HepG2 (cell line): Measurements from ENCODE around the gene SASH1. TPM values are rescaled to one million over a fixed set of nuclear protein-coding genes. Genes with fewer than 3 reads are reported as not detected.

ENCODE experiments used
- NKX3-1 ChIP-seq: sonication (generic); formaldehyde crosslinking; IDR thresholded peaks from 2 replicates; pipeline ENCODE4 v1.5.0; 2020; ENCODE audit warnings: missing genetic modification reagents
- SIN3B ChIP-seq: fragments of 150-350 bp; IDR thresholded peaks from 2 replicates; pipeline ENCODE4 v1.6.1; 2014; ENCODE audit warnings: low read length
- SP4 ChIP-seq: sonication (generic); formaldehyde crosslinking; IDR thresholded peaks from 2 replicates; pipeline ENCODE4 v1.8.1; 2023; ENCODE audit warnings: mild to moderate bottlenecking, missing genetic modification reagents
- SRY ChIP-seq: sonication (generic); formaldehyde crosslinking; IDR thresholded peaks from 2 replicates; pipeline ENCODE4 v1.8.0; 2022; ENCODE audit warnings: mild to moderate bottlenecking, missing genetic modification reagents
- ZBTB3 ChIP-seq: sonication (generic); formaldehyde crosslinking; IDR thresholded peaks from 2 replicates; pipeline ENCODE4 v1.4.0; 2020; ENCODE audit warnings: low read depth, mild to moderate bottlenecking, moderate library complexity, missing genetic modification reagents, borderline replicate concordance
- ZNF430 ChIP-seq: sonication (generic); formaldehyde crosslinking; IDR thresholded peaks from 2 replicates; pipeline ENCODE4 v1.9.0; 2021; ENCODE audit warnings: mild to moderate bottlenecking, missing genetic modification reagents
- ZNF501 ChIP-seq: sonication (generic); formaldehyde crosslinking; IDR thresholded peaks from 2 replicates; pipeline ENCODE4 v1.5.1; 2020; ENCODE audit warnings: mild to moderate bottlenecking, moderate library complexity, missing genetic modification reagents
- ZNF83 ChIP-seq: sonication (generic); formaldehyde crosslinking; IDR thresholded peaks from 2 replicates; pipeline ENCODE4 v1.4.0; 2020; ENCODE audit warnings: missing genetic modification reagents, mild to moderate bottlenecking, borderline replicate concordance
- polyA plus RNA-seq, 8 experiments: library from polyadenylated mRNA; depleted of rRNA in 3 of 8; stranded (reverse) in 7 of 8; unstranded in 1 of 8; fragments of >200 nt; fragmentation: Illumina TruSeq in 4 of 8; extraction: Trizol in 4 of 8; gene quantifications; 2 replicates each; pipeline versions ENCODE4 v1.2.1 to v1.2.3, GENCODE V29; 2011 to 2016; ENCODE audit warnings: low read depth in 4 of 8, missing spikeins in 1 of 8, mixed read lengths in 1 of 8; ENCODE audit not compliant: insufficient read depth in 1 of 8
- total RNA-seq, 5 experiments: library from RNA; depleted of rRNA; stranded (reverse); fragments of >200 nt; fragmentation: Illumina TruSeq; extraction: Trizol; gene quantifications; 2 replicates each; pipeline ENCODE4 v1.2.3, GENCODE V29; 2016; ENCODE audit warnings: low read depth in 1 of 5
- TF ChIP-seq, protein P1 (sequence below), 2 experiments: sonication (generic) in 1 of 2; formaldehyde crosslinking in 1 of 2; IDR thresholded peaks; 2 replicates each; pipeline versions ENCODE4 v1.4.0 to v1.6.1; 2016 to 2020; ENCODE audit warnings: borderline replicate concordance in 1 of 2, low read depth in 1 of 2, mild to moderate bottlenecking in 1 of 2, missing genetic modification reagents in 1 of 2
- TF ChIP-seq, protein P2 (sequence below): sonication (generic); formaldehyde crosslinking; IDR thresholded peaks from 2 replicates; pipeline ENCODE4 v1.5.1; 2020; ENCODE audit warnings: mild to moderate bottlenecking, missing genetic modification reagents, moderate library complexity
- TF ChIP-seq, protein P3 (sequence below): sonication (generic); formaldehyde crosslinking; IDR thresholded peaks from 2 replicates; pipeline ENCODE4 v1.4.0; 2020; ENCODE audit warnings: mild to moderate bottlenecking, missing genetic modification reagents
- TF ChIP-seq, protein P4 (sequence below): IDR thresholded peaks from 2 replicates; pipeline ENCODE4 v1.6.1; 2016; ENCODE audit warnings: mild to moderate bottlenecking

SASH1 gene
- total and polyA plus RNA-seq, 2 of the 13 experiments (the other 11 are each of a cell fraction or from before 2014, with no cell fraction given), result 7.5 to 8.2 TPM

DNA sequence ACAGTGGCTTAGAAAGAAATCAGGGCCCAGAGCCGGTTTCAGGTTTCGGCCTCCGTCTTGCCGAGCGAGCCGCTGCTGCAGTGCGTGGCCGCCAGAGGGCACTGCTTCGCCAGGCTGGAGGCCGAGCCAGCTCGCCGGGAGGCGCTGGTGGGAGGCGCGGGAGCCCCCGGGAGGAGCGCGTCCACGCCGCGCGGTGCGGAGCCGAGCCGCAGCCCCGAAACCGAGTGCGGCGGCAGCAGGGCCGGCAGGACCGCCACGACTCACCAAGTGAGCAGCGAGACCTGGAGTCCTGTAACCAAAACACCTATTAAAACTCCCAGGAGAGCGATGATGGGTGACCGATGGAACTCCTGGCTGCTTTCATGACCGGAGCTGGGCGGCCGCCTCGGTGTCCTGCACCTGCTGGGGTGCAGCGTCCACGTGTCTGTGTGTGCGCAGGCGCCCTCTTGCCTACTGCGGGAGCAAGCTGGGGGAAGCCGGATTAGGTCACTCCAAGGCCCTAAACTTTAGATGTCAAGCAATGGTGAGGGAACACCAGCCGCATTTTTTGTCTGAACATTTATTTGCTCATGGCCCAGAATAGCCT, 217.3 kb downstream of the SASH1 start (continued):
- TF ChIP-seq, protein P1, sequence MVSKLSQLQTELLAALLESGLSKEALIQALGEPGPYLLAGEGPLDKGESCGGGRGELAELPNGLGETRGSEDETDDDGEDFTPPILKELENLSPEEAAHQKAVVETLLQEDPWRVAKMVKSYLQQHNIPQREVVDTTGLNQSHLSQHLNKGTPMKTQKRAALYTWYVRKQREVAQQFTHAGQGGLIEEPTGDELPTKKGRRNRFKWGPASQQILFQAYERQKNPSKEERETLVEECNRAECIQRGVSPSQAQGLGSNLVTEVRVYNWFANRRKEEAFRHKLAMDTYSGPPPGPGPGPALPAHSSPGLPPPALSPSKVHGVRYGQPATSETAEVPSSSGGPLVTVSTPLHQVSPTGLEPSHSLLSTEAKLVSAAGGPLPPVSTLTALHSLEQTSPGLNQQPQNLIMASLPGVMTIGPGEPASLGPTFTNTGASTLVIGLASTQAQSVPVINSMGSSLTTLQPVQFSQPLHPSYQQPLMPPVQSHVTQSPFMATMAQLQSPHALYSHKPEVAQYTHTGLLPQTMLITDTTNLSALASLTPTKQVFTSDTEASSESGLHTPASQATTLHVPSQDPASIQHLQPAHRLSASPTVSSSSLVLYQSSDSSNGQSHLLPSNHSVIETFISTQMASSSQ (IDR thresholded peaks at IDR 0.05; ENCODE audit: low read depth), result no peak
- TF ChIP-seq, protein P1 (CRISPR knock-in tag; IDR thresholded peaks at IDR 0.05; ENCODE audit: borderline replicate concordance), result no peak
- TF ChIP-seq NKX3-1 (CRISPR knock-in tag) (no peak), ZBTB3 (no peak), ZNF501 (CRISPR knock-in tag) (no peak), ZNF430 (no peak), SIN3B (0 out of 2 replicates have a peak, but pooled peaks have one; percentile 20), ZNF83 (CRISPR knock-in tag) (no peak), SP4 (CRISPR knock-in tag) (peak; percentile 69), SRY (0 out of 2 replicates have a peak, but pooled peaks have one; percentile 73)
- TF ChIP-seq, protein P2, sequence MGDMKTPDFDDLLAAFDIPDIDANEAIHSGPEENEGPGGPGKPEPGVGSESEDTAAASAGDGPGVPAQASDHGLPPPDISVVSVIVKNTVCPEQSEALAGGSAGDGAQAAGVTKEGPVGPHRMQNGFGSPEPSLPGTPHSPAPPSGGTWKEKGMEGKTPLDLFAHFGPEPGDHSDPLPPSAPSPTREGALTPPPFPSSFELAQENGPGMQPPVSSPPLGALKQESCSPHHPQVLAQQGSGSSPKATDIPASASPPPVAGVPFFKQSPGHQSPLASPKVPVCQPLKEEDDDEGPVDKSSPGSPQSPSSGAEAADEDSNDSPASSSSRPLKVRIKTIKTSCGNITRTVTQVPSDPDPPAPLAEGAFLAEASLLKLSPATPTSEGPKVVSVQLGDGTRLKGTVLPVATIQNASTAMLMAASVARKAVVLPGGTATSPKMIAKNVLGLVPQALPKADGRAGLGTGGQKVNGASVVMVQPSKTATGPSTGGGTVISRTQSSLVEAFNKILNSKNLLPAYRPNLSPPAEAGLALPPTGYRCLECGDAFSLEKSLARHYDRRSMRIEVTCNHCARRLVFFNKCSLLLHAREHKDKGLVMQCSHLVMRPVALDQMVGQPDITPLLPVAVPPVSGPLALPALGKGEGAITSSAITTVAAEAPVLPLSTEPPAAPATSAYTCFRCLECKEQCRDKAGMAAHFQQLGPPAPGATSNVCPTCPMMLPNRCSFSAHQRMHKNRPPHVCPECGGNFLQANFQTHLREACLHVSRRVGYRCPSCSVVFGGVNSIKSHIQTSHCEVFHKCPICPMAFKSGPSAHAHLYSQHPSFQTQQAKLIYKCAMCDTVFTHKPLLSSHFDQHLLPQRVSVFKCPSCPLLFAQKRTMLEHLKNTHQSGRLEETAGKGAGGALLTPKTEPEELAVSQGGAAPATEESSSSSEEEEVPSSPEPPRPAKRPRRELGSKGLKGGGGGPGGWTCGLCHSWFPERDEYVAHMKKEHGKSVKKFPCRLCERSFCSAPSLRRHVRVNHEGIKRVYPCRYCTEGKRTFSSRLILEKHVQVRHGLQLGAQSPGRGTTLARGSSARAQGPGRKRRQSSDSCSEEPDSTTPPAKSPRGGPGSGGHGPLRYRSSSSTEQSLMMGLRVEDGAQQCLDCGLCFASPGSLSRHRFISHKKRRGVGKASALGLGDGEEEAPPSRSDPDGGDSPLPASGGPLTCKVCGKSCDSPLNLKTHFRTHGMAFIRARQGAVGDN, result peak; percentile 94
- TF ChIP-seq, protein P3, sequence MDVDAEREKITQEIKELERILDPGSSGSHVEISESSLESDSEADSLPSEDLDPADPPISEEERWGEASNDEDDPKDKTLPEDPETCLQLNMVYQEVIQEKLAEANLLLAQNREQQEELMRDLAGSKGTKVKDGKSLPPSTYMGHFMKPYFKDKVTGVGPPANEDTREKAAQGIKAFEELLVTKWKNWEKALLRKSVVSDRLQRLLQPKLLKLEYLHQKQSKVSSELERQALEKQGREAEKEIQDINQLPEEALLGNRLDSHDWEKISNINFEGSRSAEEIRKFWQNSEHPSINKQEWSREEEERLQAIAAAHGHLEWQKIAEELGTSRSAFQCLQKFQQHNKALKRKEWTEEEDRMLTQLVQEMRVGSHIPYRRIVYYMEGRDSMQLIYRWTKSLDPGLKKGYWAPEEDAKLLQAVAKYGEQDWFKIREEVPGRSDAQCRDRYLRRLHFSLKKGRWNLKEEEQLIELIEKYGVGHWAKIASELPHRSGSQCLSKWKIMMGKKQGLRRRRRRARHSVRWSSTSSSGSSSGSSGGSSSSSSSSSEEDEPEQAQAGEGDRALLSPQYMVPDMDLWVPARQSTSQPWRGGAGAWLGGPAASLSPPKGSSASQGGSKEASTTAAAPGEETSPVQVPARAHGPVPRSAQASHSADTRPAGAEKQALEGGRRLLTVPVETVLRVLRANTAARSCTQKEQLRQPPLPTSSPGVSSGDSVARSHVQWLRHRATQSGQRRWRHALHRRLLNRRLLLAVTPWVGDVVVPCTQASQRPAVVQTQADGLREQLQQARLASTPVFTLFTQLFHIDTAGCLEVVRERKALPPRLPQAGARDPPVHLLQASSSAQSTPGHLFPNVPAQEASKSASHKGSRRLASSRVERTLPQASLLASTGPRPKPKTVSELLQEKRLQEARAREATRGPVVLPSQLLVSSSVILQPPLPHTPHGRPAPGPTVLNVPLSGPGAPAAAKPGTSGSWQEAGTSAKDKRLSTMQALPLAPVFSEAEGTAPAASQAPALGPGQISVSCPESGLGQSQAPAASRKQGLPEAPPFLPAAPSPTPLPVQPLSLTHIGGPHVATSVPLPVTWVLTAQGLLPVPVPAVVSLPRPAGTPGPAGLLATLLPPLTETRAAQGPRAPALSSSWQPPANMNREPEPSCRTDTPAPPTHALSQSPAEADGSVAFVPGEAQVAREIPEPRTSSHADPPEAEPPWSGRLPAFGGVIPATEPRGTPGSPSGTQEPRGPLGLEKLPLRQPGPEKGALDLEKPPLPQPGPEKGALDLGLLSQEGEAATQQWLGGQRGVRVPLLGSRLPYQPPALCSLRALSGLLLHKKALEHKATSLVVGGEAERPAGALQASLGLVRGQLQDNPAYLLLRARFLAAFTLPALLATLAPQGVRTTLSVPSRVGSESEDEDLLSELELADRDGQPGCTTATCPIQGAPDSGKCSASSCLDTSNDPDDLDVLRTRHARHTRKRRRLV (CRISPR knock-in tag), result no peak
- TF ChIP-seq, protein P4, sequence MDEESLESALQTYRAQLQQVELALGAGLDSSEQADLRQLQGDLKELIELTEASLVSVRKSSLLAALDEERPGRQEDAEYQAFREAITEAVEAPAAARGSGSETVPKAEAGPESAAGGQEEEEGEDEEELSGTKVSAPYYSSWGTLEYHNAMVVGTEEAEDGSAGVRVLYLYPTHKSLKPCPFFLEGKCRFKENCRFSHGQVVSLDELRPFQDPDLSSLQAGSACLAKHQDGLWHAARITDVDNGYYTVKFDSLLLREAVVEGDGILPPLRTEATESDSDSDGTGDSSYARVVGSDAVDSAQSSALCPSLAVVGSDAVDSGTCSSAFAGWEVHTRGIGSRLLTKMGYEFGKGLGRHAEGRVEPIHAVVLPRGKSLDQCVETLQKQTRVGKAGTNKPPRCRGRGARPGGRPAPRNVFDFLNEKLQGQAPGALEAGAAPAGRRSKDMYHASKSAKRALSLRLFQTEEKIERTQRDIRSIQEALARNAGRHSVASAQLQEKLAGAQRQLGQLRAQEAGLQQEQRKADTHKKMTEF, result peak; percentile 43; the same call in 1 of the 2 replicates
